HG03175 (cell line): ENCODE results near the gene SNCAIP.
"Not testable (repeated sequence)": the region's sequence is repeated elsewhere in the genome, so short reads cannot be mapped to it uniquely, and the experiment has no call there.

Source experiments
- ATAC-seq: cut with Tn5 transposase; IDR thresholded peaks from one replicate; pipeline ENCODE4 v1.9.1; 2021; ENCODE audit warnings: mild to moderate bottlenecking, moderate library complexity; ENCODE audit not compliant: unreplicated experiment

Gene SNCAIP

DNA sequence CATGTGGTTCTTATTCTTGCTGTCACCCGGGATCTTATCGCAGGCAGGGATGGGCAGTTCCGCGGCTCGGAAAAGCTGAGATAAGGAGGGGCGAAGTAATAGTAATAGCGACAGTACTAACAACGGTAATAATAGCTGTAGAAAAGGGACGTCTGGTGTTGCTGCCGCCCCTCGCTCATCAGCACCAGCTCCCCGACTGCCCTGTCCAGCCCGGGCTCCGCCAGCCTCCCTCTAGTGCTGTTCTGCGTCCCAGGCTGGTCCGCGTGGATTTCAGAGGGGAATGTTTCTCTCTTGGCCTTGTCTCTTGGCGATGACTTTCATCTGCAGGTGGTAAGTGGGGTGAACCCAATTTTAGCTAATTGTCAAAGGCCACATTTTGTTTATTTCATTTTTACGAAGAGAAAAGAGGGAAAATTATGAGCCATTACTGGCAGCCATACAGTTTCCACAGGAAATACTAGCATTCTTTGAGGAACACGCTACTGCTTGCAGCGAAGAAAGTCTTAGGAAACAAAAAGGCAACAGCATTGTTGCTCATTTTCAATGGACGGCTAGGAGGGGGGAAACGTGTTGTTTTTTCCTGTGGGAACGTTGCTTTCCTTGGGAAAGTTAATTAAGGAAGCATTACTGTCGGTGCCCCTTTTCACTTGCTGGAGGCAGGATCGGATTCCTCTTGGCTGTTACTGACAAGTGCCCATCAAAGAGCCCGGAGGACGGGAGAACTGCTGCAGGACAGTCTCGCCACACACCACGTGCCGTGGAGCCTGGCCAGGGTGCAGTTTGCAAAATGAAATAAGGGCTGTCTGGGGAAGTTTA lies 762 bp downstream of the SNCAIP start:
- ATAC-seq = peak; percentile 14

DNA sequence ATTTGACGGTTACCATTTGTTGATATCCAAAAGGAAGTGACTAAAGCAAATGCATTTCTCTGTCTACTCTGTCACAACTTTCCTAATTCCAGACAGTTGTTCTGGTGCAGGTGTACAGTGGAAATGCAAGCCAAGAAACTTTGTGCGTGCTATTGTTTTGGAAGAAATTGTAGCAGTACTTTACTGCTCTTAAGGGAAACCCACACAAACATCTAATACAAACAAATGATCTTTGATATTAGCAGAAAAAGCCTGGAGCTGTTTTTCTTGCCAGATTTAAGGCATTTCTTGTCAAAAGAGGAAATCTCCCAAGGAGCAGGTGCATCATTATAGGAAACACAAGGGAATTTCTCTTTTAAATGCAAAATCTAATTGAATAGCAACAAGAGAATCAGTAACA lies 2.0 kb downstream of the SNCAIP start:
- ATAC-seq = no peak

DNA sequence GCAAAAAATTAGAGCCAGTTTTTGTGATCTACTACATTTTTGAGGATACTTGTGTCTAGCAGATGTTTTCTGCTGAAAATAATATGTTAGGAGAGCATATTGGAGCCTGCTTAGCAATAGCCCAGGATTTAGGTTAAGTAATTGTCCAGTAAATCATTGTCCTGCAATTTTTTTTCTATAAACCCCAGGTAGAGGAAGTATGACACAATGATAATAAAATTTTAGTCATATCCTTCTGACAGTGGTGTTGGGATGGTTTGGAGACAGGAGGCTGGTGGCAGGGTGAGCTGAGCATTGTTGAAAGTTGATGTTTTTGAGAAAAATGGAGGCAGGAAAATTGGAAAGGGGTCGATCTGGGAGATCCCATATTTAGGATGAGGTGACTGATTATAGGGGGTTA lies 3.5 kb downstream of the SNCAIP start:
- ATAC-seq = no peak

DNA sequence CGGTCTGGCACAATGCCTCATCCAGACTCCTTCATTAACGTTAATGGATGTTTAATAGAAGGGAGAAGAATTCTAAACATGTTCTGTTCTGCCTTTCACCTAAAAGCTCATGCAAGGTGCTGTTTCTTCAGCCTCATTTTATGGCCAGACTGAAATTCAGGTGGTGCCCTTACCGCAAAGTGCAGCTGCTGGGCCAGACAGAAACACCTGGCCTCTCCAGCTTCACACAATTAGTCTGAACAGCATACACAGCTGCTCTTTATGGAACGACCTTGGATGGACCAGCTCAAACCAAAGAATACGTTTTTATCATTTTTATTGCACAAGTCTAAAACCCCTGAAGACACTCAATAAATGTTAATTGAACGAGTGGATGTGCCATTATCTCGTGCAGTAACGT lies 4.6 kb downstream of the SNCAIP start:
- ATAC-seq = no peak

DNA sequence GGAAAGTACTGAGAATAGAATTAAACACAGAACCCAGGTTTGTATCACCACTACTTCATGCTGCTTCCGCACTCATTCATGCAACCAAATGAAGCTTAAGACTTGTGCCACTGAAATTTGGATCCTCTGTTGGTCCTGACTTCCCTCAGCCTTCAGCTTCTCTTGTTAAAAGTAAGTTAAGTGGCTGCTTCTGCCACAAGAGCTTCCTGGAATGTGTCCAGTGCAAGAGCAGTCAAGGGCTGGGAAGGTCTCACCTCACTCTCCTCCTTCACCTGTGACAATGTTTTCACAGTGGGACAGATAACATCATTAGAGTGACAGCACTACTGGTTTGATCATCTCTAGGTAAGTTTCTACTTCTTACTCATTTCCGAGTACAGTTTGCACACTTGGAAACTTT lies 7.9 kb downstream of the SNCAIP start:
- no peak for ATAC-seq

DNA sequence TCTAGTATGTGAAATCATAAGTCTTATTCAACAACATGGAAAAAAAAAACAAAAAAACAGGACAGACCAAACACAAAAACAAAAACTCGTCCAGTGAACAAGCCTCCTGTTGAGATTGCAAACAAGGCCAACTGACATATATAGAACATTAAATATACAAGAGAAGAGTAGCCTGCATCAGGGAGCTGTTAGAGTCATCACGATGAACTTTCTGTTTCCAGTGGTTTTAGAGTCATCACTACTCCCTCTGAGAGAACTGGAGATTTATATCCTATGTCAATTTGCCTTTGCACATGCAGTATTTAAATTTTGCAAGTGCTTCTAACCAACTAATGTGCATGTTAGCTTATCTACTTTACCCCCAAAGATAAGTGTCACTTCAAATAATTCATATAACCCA lies 9.9 kb downstream of the SNCAIP start:
- no peak for ATAC-seq

DNA sequence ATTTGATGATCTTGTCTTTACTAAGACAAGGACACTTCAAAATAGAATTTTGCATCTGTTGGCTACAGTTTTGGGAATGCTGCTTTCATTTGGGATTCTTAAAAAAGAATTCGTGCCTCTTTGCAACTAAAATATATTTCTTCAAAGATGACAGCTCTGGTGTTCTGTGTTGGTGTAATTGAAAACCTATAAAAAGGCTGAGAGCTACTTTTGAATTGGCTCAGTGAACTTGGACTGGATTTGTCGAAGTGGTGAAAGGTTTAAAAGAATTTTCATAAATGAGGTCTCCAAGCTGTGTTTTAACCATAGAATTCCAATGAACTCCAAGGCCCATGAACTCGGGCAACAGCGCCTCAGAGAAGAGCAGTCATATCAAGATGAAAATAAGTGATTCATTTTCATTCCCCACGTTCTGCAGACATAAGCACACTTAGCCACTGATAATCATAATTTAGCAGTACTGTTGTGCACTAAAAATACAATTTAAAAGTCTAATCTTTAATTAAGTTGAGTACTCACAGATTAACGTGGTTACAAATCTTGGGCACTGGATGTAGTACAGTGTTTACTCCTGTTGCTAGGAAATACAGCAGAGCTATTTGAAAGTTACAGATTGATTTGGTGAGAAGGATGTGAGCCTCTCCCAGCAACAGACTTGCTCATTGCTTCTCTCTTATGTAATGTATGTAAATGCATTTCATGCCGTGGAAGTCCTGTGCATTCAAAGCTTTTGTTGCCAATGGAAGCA lies 10.9 kb downstream of the SNCAIP start:
- no peak for ATAC-seq

DNA sequence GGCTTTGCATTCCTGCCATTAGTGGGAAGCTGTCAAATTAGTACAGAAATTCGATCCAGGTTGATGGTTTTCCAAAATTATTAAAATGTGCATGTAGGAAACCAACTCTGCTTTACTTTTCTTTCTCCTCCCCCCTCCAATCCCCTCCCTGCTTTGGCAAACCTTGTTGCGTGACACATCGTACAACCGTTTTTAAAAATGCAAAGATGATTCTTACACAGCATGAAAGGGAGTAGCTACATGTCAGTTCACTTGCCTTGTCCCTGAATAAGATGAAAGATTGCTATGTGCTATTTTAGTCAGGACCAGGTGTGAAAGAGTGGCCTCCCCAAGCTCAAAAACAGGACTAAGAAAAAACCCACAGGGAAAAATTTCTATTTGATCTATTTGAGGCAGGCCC lies 11.7 kb downstream of the SNCAIP start:
- ATAC-seq = no peak

DNA sequence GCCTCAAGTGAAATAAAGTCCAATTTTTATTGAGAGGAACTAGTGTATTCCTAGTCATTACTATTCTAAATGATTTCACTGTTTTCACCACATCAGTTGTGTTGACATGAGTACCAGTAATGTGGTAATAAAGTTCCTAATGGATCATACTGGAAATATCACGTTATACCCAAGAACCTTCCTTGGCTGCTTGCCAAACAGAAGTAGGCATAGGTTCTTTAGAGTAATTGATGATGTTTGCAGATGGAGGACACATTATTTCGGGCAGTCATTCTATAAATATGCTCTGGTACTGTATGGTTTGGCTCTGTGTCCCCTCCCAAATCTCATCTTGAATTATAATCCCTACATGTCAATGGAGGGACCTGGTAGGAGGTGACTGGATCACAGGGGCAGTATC lies 15.1 kb downstream of the SNCAIP start:
- no peak for ATAC-seq

DNA sequence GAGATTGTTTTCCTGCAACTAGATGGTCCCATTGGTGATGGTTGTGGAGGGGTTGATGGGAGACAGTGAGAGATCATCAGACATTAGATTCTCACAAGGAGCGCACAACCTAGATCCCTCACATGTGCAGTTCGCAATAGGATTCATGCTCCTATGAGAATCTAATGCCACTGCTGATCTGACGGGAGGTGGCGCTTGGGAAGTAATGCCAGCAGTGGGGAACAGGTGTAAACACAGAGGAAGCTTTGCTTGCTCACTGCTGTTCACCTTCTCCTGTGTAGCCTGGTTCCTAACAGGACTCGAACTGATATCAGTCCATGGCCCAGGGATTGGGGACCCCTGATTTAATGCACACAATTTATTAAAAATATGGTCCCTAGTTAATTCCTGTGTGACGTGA lies 18.8 kb downstream of the SNCAIP start:
- ATAC-seq = no peak

DNA sequence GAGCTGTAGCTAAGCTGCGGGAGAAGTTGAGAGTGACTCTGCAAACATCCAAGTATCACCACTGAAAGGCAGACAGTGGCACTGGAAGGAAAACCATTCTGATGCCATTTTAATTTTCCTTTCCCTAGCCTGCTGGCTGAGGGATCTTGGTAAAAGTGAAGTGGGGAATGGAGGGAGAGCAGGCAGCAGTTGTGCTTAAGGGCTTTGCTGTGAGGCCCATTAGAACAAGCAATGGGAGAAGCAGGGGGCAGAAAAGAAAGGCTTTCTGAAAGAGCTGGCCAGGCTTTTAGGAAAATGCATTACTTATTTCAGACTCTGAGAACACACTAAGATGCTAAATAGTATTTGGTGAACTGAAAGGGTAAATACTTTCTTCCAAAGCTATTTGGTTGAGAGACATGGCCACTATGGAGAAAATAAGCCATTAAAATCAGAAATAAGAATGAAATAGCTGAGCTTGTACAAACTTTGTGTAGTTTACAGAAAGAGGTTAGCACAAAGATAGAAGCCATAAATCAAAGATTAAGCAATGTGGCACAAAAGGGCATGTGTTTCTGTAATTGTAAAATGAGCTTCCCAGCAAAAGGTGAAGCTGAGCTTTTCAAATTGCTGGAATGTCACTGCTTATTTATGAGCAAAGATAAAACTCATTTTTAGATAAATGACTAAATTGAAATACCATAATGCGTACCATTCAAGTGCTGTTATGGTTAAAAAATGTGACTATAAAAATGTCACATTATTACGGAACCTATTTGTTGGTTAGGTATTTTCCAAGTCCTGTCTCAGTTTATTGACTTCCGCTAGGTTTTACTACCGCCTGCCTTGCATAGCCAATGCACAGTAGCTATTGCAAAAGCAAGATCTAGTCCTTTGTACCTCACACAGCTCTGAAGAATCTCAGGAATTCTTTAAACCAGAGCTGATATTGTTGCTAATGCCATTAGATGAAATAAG lies 20.8 kb downstream of the SNCAIP start:
- no peak for ATAC-seq

DNA sequence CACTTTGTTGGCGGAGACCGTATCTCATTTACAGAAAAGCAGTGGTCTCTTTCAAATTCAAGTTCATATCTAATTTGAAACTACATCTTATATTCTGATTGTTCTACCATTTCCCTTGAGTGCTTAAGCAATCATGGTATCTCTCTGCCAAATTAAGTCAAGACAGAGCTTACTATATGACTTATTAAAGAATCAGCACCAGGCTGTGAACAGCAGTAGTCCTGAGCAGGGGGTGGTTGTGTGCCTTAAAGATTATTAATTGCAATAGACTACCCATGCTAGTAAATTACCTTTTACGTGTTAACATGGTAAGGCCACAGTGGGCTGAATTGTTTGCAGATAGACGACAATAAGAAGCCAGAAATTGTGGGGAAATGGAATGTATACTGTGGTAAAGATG lies 21.5 kb downstream of the SNCAIP start:
- no peak for ATAC-seq

DNA sequence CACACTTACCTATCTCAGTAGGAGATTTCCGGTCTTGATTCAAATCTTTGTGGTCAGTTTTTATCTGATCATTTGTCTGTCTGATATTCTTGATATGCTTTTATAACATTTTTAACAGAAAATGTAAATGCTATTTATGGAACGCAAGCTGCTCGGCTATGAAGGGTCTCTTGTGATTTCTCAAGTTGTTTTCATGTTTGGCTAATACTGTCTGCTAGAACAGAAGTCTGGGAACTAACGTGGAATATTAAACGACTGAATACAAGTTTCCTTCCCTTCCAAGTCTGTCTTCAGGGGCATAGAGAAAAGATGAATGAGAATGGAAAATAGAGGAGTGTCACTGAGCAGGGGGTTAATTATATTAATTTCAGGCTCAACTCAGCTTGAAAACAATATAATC lies 27.6 kb downstream of the SNCAIP start:
- ATAC-seq = no peak

DNA sequence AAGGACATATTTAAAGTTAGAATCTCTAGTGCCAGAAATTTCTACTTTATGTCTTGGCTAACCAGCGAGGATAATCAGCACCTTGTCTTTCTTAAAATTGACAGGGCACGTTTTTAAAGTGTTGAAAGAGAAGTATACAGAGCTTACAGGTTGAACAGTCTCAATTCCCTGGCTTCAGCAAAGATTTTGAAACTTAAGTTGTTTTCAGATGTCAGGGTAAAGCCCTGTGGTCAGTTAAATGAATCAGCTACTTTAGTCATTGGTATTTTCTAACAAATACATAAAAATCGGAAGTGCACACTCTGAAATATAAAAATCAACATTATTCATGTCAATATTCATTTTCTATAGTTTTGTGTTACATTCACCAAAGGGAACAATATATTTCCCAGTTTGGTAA lies 29.1 kb downstream of the SNCAIP start:
- ATAC-seq = no peak

DNA sequence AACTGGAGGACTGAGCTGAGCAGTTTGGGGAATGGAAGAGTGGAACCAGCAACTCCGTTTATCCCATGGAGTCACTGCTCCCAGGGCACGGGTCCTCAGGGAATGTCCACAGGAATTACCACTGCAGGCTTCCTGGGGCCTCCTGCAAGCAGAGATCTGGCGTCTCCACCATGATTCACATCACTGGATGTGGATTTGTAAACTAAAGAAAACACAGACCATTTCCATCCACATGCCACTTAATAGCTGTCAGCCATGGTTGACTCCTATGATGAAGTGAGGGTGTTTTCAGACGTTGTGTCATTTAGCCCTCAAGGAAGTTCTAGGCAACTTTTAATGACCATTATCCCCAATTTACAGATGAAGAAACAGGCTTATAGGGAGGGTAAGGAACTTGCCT lies 30.2 kb downstream of the SNCAIP start:
- ATAC-seq = no peak

DNA sequence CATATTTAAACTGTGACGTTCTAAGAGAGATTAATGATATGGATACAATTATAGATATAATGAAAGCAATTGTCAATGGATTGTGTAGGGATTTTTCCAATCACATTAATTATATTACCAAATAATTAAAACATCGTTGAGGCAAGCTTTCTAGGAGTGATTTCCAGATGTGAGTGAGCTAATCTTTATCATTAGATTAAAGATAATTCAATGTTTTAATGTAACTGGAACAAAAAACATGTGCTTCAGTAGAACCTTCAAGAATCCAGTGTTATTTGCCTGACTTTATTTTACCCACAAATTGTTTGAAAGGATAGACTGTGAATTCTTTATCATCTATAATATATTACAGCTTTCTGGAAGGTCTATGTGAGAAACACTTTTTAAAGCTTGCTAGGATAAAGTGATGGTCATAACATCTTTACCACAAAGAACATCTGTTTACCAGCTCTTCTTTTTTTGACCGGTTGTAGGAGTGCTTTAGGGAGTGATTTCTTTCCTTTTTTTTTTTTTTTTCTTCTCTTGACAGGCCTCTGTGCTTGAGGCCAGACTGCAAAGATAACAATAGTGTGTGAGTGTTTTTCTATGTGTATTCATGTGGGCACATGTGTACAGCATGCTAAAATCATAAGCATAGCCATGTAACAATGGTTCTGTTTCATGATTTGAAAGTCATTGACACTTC lies 35.0 kb downstream of the SNCAIP start:
- no peak for ATAC-seq

DNA sequence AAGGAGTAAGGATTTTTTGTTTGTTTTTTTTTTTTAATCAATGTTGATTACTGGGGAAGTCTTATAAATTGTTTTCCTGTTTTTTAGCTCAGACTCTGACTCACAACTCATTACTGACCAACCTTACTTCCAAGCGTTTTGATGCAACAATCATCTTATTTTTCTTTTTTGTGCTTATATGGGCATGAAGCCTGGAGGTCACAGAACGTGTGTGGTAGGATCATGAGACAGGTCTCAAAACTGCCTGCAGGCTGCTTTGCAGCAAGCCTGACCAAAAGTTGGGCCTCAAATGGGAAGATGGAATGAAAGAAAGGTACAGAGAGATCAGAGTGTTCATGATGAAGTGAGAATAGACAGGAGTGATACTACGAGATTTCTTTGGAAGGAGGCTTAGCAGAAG lies 38.5 kb downstream of the SNCAIP start:
- no peak for ATAC-seq

DNA sequence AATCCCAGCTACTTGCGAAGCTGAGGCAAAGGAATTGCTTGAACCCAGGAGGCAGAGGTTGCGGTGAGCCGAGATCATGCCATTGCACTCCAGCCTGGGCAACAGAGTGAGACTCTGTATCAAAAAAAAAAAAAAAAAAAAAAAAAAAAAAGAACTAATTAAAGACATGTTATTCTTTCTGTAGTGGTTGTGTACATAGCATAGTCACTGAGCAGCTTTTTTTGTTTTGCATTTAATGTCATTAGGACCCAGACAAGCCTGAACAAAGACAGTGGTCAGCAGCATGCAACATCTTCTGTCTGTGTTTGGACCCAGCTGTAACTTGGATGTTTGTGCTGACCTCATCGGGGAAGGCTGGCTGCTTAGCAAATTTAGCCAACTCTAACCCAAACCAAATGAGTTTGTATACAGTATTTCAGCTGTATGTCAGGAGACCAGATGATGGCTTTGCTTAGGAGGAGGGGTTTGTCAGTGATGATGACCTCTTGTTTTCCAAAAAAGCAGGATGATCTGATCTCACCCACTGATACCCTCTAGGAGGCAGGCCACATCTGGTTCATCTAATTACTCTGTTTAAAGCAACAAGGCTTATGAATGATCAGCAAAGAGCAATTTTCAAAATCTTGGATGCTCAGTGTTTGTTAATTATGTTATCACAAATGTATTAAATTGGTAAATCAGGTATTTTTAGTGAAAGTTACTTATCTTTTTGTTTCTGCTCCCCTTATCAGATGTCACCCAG lies 39.5 kb downstream of the SNCAIP start:
- no peak for ATAC-seq

DNA sequence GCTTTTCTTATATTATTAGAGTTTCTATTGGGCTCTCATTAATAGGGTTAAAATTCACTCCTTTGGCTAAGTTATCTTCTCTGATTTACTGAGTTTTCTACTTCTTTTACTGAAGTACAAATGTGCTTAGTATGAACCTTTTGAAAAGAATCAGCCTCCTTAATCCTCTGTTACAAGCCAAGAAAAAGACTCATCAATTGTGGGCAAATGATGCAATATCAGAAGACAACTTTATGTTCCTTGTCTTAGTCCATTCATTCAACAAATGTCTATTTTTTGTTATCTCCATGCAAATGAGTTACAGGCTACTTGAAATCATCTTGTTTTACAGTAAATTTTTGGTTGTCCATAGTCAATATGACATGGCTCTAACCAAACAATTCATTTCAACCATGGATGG lies 40.3 kb downstream of the SNCAIP start:
- ATAC-seq = no peak

DNA sequence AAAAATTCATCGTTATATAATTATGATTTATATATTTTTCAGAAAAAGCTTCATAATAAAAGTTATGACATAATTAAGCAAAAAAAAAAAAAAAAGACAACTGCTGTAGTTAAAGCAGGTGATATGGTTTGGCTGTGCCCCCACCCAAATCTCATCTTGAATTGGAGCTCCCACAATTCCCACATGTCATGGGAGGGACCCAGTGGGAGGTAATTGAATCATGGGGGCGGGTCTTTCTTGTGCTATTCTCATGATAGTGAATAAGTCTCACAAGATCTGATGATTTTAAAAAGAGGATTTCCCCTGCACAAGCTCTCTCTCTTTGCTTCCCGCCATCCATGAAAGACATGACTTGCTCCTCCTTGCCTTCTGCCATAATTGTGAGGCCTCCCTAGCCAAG lies 41.3 kb downstream of the SNCAIP start:
- not testable (repeated sequence) for ATAC-seq
